Calu3 (cell line): ENCODE data around the gene NT5DC3. TPM values are rescaled to one million over a fixed set of nuclear protein-coding genes. Genes with fewer than 3 reads are reported as not detected.

ENCODE experiments used
- BruUV-seq: library from RNA; stranded (reverse); fragments of 400-500 nt; replicated peaks from 2 replicates; lab custom pipeline; 2021; lab: Mats Ljungman, UMichigan
- CTCF ChIA-PET: fragments of 300-600 bp; sonication (Branson Sonifier 250); formaldehyde crosslinking; loops from one replicate; lab custom pipeline; 2022; ENCODE audit warnings: antibody characterized with exemption; lab: Charles Lee
- DNase-seq: peaks from one replicate; pipeline ENCODE4 v3.0.0; 2022
- H3K27ac Mint-ChIP-seq: one replicate; pipeline ENCODE4 v1.8.0; 2022; ENCODE audit warnings: mixed read lengths; ENCODE audit not compliant: unreplicated experiment
- H3K27me3 Mint-ChIP-seq: one replicate; pipeline ENCODE4 v1.8.0; 2022; ENCODE audit warnings: mixed read lengths; ENCODE audit not compliant: unreplicated experiment
- H3K36me3 Mint-ChIP-seq: one replicate; pipeline ENCODE4 v1.8.0; 2022; ENCODE audit warnings: mild to moderate bottlenecking, moderate library complexity, mixed read lengths; ENCODE audit not compliant: insufficient read depth, unreplicated experiment
- H3K4me1 Mint-ChIP-seq: one replicate; pipeline ENCODE4 v1.8.0; 2022; ENCODE audit warnings: mild to moderate bottlenecking, low read depth, mixed read lengths; ENCODE audit not compliant: unreplicated experiment
- H3K4me3 Mint-ChIP-seq: one replicate; pipeline ENCODE4 v1.8.0; 2022; ENCODE audit warnings: mild to moderate bottlenecking, low read depth, moderate library complexity, mixed read lengths; ENCODE audit not compliant: unreplicated experiment
- H3K9me3 Mint-ChIP-seq: one replicate; pipeline ENCODE4 v1.8.0; 2022; ENCODE audit warnings: low read depth, mixed read lengths; ENCODE audit not compliant: unreplicated experiment
- intact Hi-C: fragments of 100-400 bp; cut with micrococcal nuclease; formaldehyde crosslinking; loops from one replicate; pipeline ENCODE4 v1.10.0; 2022; ENCODE audit not compliant: unreplicated experiment
- total RNA-seq: library from RNA; stranded (reverse); gene quantifications from 2 replicates; pipeline ENCODE4 v1.2.3, GENCODE V29; 2022
- TF ChIP-seq, protein P1 (sequence below): fragments of 200-600 bp; IDR thresholded peaks from one replicate; pipeline ENCODE4 v1.8.0; 2022; ENCODE audit warnings: antibody characterized with exemption; ENCODE audit not compliant: unreplicated experiment

NT5DC3 gene
- total RNA-seq, 1 experiment from 2014 or later = 24.0 TPM

DNA sequence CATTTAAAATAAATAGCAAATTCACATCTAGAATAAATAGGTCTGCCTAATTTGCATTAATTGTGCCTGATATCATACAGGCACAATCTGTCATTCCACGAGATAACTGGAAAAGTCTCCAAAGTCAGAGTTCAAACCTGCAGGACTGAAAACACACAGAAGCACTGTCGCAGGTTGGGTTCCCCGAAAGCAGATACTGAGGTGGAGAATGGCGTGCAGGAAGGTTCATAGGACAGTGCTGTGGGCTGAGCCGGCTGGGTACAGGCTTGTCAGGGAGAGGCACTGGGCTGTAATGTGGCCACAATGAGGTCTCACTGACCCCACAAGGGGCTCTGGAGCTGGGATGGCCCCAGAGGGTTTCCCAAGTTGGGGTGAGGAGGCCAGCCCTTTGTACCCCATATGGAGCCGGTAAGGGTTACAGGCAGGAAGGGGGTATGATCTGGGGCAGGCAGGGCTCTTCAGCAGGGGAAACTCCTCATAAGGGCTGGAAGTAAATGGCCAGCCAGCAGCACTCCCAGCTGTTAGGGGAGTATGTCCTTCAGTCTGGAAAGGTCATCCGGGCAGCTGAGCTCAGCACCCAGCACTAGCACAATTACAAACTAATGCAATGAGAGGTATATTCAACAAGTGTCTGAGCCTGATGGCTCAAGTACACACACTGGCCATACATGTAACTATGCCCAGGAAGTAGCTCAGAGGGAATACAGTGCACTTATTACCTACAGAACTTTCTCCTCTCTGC lies 68.5 kb downstream of the NT5DC3 start:
- Mint-ChIP-seq H3K9me3 (no peaks in the 10 kb centered on the region), H3K27me3 (no peaks in the 10 kb centered on the region), H3K36me3 (peaks cover 16% of the 10 kb centered on the region), H3K4me3 (no peak overlapping the region), H3K27ac (no peak overlapping the region), H3K4me1 (no peaks in the 10 kb centered on the region)
- intact Hi-C loops = loop anchor here (10.0 kb wide), 1 partner anchor 332 kb away; no protein-coding TSS in a partner anchor
- CTCF ChIA-PET = interaction anchor here (3.6 kb wide), 1 partner anchor 97 kb away, joined by 21 read pairs; no protein-coding TSS in a partner anchor
- TF ChIP-seq, protein P1, sequence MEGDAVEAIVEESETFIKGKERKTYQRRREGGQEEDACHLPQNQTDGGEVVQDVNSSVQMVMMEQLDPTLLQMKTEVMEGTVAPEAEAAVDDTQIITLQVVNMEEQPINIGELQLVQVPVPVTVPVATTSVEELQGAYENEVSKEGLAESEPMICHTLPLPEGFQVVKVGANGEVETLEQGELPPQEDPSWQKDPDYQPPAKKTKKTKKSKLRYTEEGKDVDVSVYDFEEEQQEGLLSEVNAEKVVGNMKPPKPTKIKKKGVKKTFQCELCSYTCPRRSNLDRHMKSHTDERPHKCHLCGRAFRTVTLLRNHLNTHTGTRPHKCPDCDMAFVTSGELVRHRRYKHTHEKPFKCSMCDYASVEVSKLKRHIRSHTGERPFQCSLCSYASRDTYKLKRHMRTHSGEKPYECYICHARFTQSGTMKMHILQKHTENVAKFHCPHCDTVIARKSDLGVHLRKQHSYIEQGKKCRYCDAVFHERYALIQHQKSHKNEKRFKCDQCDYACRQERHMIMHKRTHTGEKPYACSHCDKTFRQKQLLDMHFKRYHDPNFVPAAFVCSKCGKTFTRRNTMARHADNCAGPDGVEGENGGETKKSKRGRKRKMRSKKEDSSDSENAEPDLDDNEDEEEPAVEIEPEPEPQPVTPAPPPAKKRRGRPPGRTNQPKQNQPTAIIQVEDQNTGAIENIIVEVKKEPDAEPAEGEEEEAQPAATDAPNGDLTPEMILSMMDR = no peak
- no peak for DNase-seq
- no TSS peak for BruUV-seq

DNA sequence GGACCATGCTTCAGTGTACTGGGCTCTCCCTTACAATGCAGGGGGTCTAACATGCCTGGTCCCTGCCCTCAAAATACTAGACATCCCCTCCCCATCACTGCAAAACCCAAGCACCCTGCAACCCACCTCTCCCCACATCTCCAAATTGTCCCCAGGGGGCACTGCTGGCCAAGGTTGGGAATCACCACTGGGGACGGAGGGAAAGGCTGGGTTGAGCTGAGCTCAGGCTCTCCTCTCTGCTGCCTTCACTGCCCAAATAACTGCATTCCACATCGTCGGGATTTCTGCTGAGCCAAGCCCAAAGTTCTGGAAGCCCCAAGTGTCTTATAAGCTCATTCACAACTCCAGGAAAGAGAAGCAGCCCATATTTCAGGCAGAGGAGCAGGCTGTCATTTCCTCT lies 69.6 kb downstream of the NT5DC3 start:
- peak; percentile 75 for DNase-seq
- Mint-ChIP-seq H3K27me3 (no peaks in the 10 kb centered on the region), H3K27ac (peak overlapping the region; percentile 60), H3K36me3 (peaks cover 18% of the 10 kb centered on the region), H3K9me3 (no peaks in the 10 kb centered on the region), H3K4me3 (no peak overlapping the region), H3K4me1 (no peaks in the 10 kb centered on the region)
- TF ChIP-seq, protein P1 = peak; percentile 72
- CTCF ChIA-PET = interaction anchor here (1.0 to 3.6 kb wide), 3 partner anchors 10 to 98 kb away, joined by 4 to 21 read pairs (median 4); partner anchors contain the start of gene NT5DC3
- BruUV-seq = no TSS peak
- intact Hi-C loops = loop anchor here (1.0 to 10.0 kb wide), 2 partner anchors 99 to 333 kb away; no protein-coding TSS in a partner anchor

DNA sequence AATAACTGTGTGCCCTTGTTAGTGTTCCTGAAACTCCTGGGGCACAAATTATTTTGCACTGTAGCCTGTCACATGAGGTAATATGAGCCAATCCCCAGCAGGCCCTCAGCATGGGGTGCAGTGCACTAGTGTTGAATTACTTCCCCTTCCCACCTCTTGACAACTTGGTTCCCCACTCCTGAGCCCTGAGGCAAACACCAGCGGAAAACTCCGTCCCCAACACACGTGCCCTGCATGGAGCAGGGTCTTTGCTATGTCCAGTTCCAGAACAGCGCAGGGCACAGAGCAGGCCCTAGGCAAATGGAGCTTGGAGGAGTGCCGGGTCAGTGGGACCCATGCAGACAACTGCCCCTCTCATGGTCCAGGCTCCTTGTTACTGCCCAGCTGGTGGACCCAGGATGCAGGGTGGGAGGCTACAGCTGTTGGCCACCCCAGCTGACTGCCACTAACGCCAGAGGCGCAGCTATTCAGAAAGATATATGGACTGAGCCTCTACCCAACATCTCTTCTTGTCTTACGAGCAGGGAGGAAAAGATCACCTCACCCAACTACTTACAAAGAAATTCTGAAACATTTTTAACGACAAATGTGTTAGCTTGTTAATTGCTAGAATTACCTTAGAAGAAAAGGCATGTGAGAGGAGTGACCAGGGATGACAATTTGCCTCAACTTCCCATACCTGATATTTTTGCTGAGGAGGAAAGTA lies 71.6 kb downstream of the NT5DC3 start:
- intact Hi-C loops = no loop called here
- Mint-ChIP-seq H3K27ac (no peak overlapping the region), H3K4me3 (no peak overlapping the region), H3K4me1 (no peaks in the 10 kb centered on the region), H3K9me3 (no peaks in the 10 kb centered on the region), H3K27me3 (no peaks in the 10 kb centered on the region), H3K36me3 (peaks cover 23% of the 10 kb centered on the region)
- CTCF ChIA-PET = no interaction called here
- DNase-seq = no peak
- BruUV-seq = no TSS peak
- TF ChIP-seq, protein P1 = no peak

DNA sequence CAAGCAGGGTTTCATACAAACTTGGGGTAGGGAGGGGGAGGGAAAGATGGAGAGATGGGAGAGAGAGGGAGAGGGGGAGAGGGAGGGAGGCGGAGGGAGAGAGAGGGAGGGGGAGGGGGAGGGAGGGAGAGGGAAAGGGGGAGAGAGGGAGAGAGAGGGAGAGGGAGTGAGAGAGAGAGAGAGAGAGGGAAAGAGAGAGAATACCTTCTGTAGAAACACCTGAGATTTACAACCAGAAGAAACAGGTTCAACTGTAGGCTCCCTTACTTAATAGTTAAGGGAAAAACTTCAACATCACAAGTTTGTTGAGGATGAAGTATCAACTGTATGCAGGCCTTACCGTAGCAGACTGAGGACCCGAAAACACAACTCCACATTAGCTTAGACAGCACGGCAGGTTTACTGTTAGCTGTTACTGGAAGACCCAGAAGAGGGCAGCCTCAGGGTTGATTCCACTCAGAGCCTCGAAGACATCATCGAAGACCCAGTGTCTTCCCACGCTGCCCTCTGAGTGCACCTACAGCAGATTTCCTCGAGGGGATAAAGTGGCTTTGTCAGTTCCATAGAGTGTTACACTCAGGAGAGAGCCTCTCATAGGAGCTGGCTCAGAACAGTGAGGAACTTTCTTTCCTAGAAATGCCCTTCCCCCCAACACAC lies 72.4 kb downstream of the NT5DC3 start:
- Mint-ChIP-seq H3K9me3 (no peaks in the 10 kb centered on the region), H3K27ac (no peak overlapping the region), H3K4me1 (no peaks in the 10 kb centered on the region), H3K4me3 (no peak overlapping the region), H3K36me3 (peaks cover 19% of the 10 kb centered on the region), H3K27me3 (no peaks in the 10 kb centered on the region)
- no TSS peak for BruUV-seq
- intact Hi-C loops = no loop called here
- TF ChIP-seq, protein P1 = no peak
- DNase-seq = no peak
- CTCF ChIA-PET = interaction anchor here (0.7 kb wide), 1 partner anchor 21 kb away, joined by 5 read pairs; no protein-coding TSS in a partner anchor
